SK-N-SH treated with all-trans-retinoic acid at 6 μM for 48 hours (cell line): Measurements from ENCODE around the gene SBSN.
A peak's percentile ranks its signal among the peaks of the same experiment; 100 is the strongest.

Experiments used
- ATAC-seq: fragments of 200-7000 bp; cut with Tn5 transposase; 3 replicates; pipeline ENCODE4 v1.9.1; 2020; ENCODE audit warnings: mild to moderate bottlenecking, moderate library complexity
- ARNTL ChIP-seq: fragments of 450-650 bp; formaldehyde crosslinking; IDR thresholded peaks from 2 replicates; pipeline ENCODE4 v1.5.0; 2020; ENCODE audit warnings: low read depth, mild to moderate bottlenecking, moderate library complexity, borderline replicate concordance
- BACH2 ChIP-seq: fragments of 250-450 bp; sonication (Bioruptor Pico); IDR thresholded peaks from 2 replicates; pipeline ENCODE4 v1.9.0; 2021; ENCODE audit warnings: mild to moderate bottlenecking, borderline replicate concordance
- CREB5 ChIP-seq: fragments of 250-450 bp; sonication (Bioruptor Pico); IDR thresholded peaks from 2 replicates; pipeline ENCODE4 v1.5.1; 2020; ENCODE audit warnings: low read depth, mild to moderate bottlenecking, moderate library complexity
- CSDC2 ChIP-seq: fragments of 250-450 bp; sonication (Bioruptor Pico); IDR thresholded peaks from 2 replicates; pipeline ENCODE4 v1.5.0; 2020; ENCODE audit warnings: mild to moderate bottlenecking, moderate library complexity
- CSRNP3 ChIP-seq: fragments of 250-450 bp; sonication (Bioruptor Pico); IDR thresholded peaks from 2 replicates; pipeline ENCODE4 v1.5.1; 2021; ENCODE audit warnings: mild to moderate bottlenecking, moderate library complexity
- ESRRG ChIP-seq: fragments of 250-450 bp; sonication (Bioruptor Pico); IDR thresholded peaks from 2 replicates; pipeline ENCODE4 v1.6.1; 2021; ENCODE audit warnings: mild to moderate bottlenecking
- ISL1 ChIP-seq: fragments of 250-450 bp; sonication (Bioruptor Pico); IDR thresholded peaks from 2 replicates; pipeline ENCODE4 v2.1.2; 2022; ENCODE audit warnings: mild to moderate bottlenecking, moderate library complexity
- PATZ1 ChIP-seq: fragments of 250-450 bp; sonication (Bioruptor Pico); IDR thresholded peaks from 2 replicates; pipeline ENCODE4 v1.8.0; 2020; ENCODE audit warnings: mild to moderate bottlenecking, moderate library complexity, borderline replicate concordance
- POU6F1 ChIP-seq: fragments of 250-450 bp; sonication (Bioruptor Pico); IDR thresholded peaks from 2 replicates; pipeline ENCODE4 v1.8.0; 2021; ENCODE audit warnings: low read depth, mild to moderate bottlenecking, moderate library complexity, borderline replicate concordance
- PPARA ChIP-seq: fragments of 250-450 bp; sonication (Bioruptor Pico); IDR thresholded peaks from 2 replicates; pipeline ENCODE4 v1.5.0; 2020; ENCODE audit warnings: mild to moderate bottlenecking, borderline replicate concordance
- RARB ChIP-seq: fragments of 250-450 bp; sonication (Bioruptor Pico); IDR thresholded peaks from 2 replicates; pipeline ENCODE4 v1.8.0; 2021; ENCODE audit warnings: mild to moderate bottlenecking, moderate library complexity
- SNAI2 ChIP-seq: fragments of 250-450 bp; sonication (Bioruptor Pico); IDR thresholded peaks from 2 replicates; pipeline ENCODE4 v1.5.0; 2020; ENCODE audit warnings: mild to moderate bottlenecking, moderate library complexity
- TCF4 ChIP-seq: fragments of 250-450 bp; sonication (Bioruptor Pico); IDR thresholded peaks from 2 replicates; pipeline ENCODE4 v1.8.0; 2021; ENCODE audit warnings: mild to moderate bottlenecking, moderate library complexity, borderline replicate concordance
- TOX ChIP-seq: fragments of 250-450 bp; sonication (Bioruptor Pico); IDR thresholded peaks from 2 replicates; pipeline ENCODE4 v1.8.0; 2021; ENCODE audit warnings: mild to moderate bottlenecking, moderate library complexity, borderline replicate concordance
- ZC3H10 ChIP-seq: fragments of 250-450 bp; sonication (Bioruptor Pico); IDR thresholded peaks from 2 replicates; pipeline ENCODE4 v1.5.1; 2021; ENCODE audit warnings: mild to moderate bottlenecking, moderate library complexity
- ZFP30 ChIP-seq: fragments of 450-650 bp; formaldehyde crosslinking; IDR thresholded peaks from 2 replicates; pipeline ENCODE4 v1.5.0; 2022; ENCODE audit warnings: mild to moderate bottlenecking, moderate library complexity
- ZNF565 ChIP-seq: fragments of 450-650 bp; formaldehyde crosslinking; conservative IDR thresholded peaks from 2 replicates; pipeline ENCODE4 v1.5.0; 2020; ENCODE audit warnings: low read depth, mild to moderate bottlenecking, moderate library complexity
- ZNF70 ChIP-seq: fragments of 450-650 bp; formaldehyde crosslinking; IDR thresholded peaks from 2 replicates; pipeline ENCODE4 v1.5.0; 2020; ENCODE audit warnings: mild to moderate bottlenecking, moderate library complexity
- ZNF8 ChIP-seq: fragments of 450-650 bp; formaldehyde crosslinking; IDR thresholded peaks from 2 replicates; pipeline ENCODE4 v1.5.0; 2020; ENCODE audit warnings: mild to moderate bottlenecking, moderate library complexity
- TF ChIP-seq, protein P1 (sequence below): fragments of 250-450 bp; sonication (Bioruptor Pico); IDR thresholded peaks from 2 replicates; pipeline ENCODE4 v1.5.0; 2020; ENCODE audit warnings: mild to moderate bottlenecking, moderate library complexity

The SBSN gene

GRCh38 chr19:35534803-35535480, 6.8 kb upstream of the SBSN start:
- ATAC-seq: no peak
- no peak for TF ChIP-seq SNAI2 (CRISPR knock-in tag)
- TF ChIP-seq ARNTL (CRISPR knock-in tag): no peak
- TF ChIP-seq ISL1: no peak
- TF ChIP-seq CSDC2: no peak
- no peak for TF ChIP-seq ZNF565 (CRISPR knock-in tag)
- TF ChIP-seq RARB (CRISPR knock-in tag): no peak
- no peak for TF ChIP-seq PPARA (CRISPR knock-in tag)
- TF ChIP-seq ESRRG (CRISPR knock-in tag): no peak
- TF ChIP-seq ZNF8 (CRISPR knock-in tag): no peak
- TF ChIP-seq, protein P1, sequence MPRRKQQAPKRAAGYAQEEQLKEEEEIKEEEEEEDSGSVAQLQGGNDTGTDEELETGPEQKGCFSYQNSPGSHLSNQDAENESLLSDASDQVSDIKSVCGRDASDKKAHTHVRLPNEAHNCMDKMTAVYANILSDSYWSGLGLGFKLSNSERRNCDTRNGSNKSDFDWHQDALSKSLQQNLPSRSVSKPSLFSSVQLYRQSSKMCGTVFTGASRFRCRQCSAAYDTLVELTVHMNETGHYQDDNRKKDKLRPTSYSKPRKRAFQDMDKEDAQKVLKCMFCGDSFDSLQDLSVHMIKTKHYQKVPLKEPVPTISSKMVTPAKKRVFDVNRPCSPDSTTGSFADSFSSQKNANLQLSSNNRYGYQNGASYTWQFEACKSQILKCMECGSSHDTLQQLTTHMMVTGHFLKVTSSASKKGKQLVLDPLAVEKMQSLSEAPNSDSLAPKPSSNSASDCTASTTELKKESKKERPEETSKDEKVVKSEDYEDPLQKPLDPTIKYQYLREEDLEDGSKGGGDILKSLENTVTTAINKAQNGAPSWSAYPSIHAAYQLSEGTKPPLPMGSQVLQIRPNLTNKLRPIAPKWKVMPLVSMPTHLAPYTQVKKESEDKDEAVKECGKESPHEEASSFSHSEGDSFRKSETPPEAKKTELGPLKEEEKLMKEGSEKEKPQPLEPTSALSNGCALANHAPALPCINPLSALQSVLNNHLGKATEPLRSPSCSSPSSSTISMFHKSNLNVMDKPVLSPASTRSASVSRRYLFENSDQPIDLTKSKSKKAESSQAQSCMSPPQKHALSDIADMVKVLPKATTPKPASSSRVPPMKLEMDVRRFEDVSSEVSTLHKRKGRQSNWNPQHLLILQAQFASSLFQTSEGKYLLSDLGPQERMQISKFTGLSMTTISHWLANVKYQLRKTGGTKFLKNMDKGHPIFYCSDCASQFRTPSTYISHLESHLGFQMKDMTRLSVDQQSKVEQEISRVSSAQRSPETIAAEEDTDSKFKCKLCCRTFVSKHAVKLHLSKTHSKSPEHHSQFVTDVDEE (CRISPR knock-in tag): no peak
- TF ChIP-seq CREB5 (CRISPR knock-in tag): no peak
- TF ChIP-seq POU6F1 (CRISPR knock-in tag): no peak
- no peak for TF ChIP-seq PATZ1 (CRISPR knock-in tag)
- no peak for TF ChIP-seq ZNF70 (CRISPR knock-in tag)
- TF ChIP-seq TOX (CRISPR knock-in tag): no peak
- TF ChIP-seq ZFP30: no peak
- no peak for TF ChIP-seq BACH2

DNA sequence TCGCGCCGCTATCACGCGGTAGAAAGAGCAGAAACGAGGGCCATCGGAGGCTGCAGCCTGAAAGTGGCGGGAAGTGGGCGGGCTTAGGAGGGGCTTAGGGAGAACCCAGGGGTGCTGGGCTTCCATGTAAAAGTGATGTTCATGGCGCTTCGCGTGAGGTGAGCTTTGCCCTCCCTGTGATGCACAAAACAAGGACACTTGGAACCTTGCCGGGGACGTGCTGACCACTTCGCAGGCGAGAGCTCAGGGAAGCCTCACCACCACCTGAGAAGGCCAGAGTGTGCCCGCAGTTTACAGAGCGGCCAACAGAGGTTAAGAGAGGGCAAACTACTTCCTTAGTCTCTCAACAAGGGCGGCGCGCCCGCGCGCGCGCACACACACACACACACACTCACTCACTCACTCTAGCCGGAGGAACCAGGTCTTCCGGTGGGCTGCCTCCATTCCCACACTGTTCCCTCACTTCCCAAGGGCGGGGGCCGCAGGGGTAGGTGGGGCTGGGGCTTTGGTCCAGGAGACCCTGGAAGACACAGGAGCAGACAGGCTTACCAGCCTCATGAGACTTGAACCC, 5.8 kb upstream of the SBSN start:
- TF ChIP-seq RARB (CRISPR knock-in tag) (no peak), ISL1 (no peak), TCF4 (CRISPR knock-in tag) (no peak), ARNTL (CRISPR knock-in tag) (no peak), CSRNP3 (CRISPR knock-in tag) (no peak)
- peak; percentile 37 for ATAC-seq

DNA sequence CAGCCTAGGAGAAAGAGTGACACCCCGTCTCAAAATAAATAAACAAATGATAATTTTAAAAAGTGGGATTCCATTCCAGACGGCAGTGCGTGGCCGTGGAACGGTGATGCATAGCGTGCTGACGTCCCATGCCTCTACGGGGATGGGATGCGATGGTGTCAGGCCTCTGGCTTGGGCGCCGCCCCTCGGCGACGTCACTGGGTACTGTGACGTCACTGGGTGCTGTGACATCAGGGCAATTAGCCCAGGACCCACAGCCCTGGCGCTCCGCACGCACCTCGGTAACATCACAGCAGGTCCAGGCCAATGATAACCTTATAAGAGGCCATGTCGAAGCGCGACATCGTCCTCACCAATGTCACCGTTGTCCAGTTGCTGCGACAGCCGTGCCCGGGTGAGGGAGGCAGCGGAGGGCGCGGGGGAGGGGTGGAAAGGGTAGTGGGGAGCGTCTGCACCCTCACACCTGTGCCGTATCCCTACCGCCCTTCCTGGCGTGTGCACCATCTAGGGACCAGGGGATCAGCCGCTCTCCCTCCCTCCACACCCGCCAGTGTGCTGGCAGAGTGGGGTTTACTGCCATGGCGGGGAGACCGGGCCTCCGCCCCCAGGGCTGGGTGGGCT, 5.2 kb upstream of the SBSN start, which contains the start of gene GAPDHS:
GAPDHS (plus strand) TSS at position 256 of the 621 bp plus-strand sequence; CDS start at position 328, 72 bp downstream.
- no peak for ATAC-seq
- no peak for TF ChIP-seq SNAI2 (CRISPR knock-in tag)
- TF ChIP-seq ZNF565 (CRISPR knock-in tag): no peak
- TF ChIP-seq CREB5 (CRISPR knock-in tag): no peak
- TF ChIP-seq ZNF70 (CRISPR knock-in tag): no peak
- no peak for TF ChIP-seq CSRNP3 (CRISPR knock-in tag)
- no peak for TF ChIP-seq PPARA (CRISPR knock-in tag)
- no peak for TF ChIP-seq ZC3H10 (CRISPR knock-in tag)
- no peak for TF ChIP-seq ARNTL (CRISPR knock-in tag)
- TF ChIP-seq, protein P1 (CRISPR knock-in tag): no peak
- TF ChIP-seq RARB (CRISPR knock-in tag): no peak
- TF ChIP-seq TCF4 (CRISPR knock-in tag): no peak
